GM12878 (cell line): Measurements from ENCODE around the gene FERMT3. TPM values are rescaled to one million over a fixed set of nuclear protein-coding genes. Genes with fewer than 3 reads are reported as not detected.

Source experiments
- ATAC-seq: fragments of 200-7000 bp; cut with Tn5 transposase; 3 replicates; pipeline ENCODE4 v1.9.1; 2020; ENCODE audit warnings: mild to moderate bottlenecking, moderate library complexity
- BruUV-seq: library from RNA; stranded (reverse); fragments of 400-500 nt; replicated peaks from 2 replicates; lab custom pipeline; 2021; lab: Mats Ljungman, UMichigan
- CTCF ChIA-PET: fragments of 300-600 bp; sonication (Branson Sonifier 250); formaldehyde crosslinking; extraction: SDS; loops from one replicate; lab custom pipeline; 2021; ENCODE audit warnings: inconsistent platforms; lab: Yijun Ruan, JAX
- POLR2A ChIA-PET: fragments of 350-600 bp; formaldehyde crosslinking; extraction: SDS; loops from one replicate; lab custom pipeline; 2021; ENCODE audit warnings: inconsistent platforms; lab: Charles Lee
- RAD21 ChIA-PET: fragments of 300-600 bp; sonication (Branson Sonifier 250); formaldehyde crosslinking; loops from one replicate; lab custom pipeline; 2023; ENCODE audit warnings: antibody characterized with exemption; ENCODE audit not compliant: unreplicated experiment; lab: Charles Lee
- SMC1A ChIA-PET: fragments of 300-600 bp; sonication (Branson Sonifier 250); formaldehyde crosslinking; loops from one replicate; lab custom pipeline; 2023; ENCODE audit not compliant: unreplicated experiment, uncharacterized antibody; lab: Charles Lee
- DNase-seq: peaks from one replicate; pipeline ENCODE4 v3.0.0-alpha.2; 2011; ENCODE audit warnings: low read depth, low spot score
- FAIRE-seq: peaks from 3 replicates; lab custom pipeline; 2011; peaks lifted over from hg19 to GRCh38; lab: Jason Lieb, UNC
- H2AFZ ChIP-seq: 2 replicates; pipeline ENCODE4 v1.6.0; 2011; ENCODE audit warnings: low read depth, low read length, control low read depth; ENCODE audit not compliant: control insufficient read depth
- H3K27ac ChIP-seq: 2 replicates; pipeline ENCODE4 v1.5.1; 2011; ENCODE audit warnings: control low read depth; ENCODE audit not compliant: control insufficient read depth, insufficient read depth
- H3K27me3 ChIP-seq, 2 experiments: replicated peaks in 1 of 2; 2 replicates each; pipeline versions ENCODE4 v1.6.0 to v1.6.1; 2011; ENCODE audit warnings: low read length in 1 of 2; ENCODE audit not compliant: control insufficient read depth in 2 of 2, insufficient read depth in 2 of 2
- H3K36me3 ChIP-seq, 2 experiments: 2 replicates each; pipeline ENCODE4 v1.5.1; 2011; ENCODE audit warnings: low read length in 1 of 2; ENCODE audit not compliant: control insufficient read depth in 2 of 2, insufficient read depth in 2 of 2
- H3K4me1 ChIP-seq: 2 replicates; pipeline ENCODE4 v1.6.1; 2011; ENCODE audit warnings: mild to moderate bottlenecking, low read length, moderate library complexity, mixed read lengths; ENCODE audit not compliant: control insufficient read depth, insufficient read depth
- H3K4me2 ChIP-seq: 2 replicates; pipeline ENCODE4 v1.6.0; 2011; ENCODE audit warnings: control low read depth; ENCODE audit not compliant: control insufficient read depth, insufficient read depth
- H3K4me3 ChIP-seq: fragments of 200-600 bp; sonication (generic); 2 replicates; pipeline ENCODE4 v1.5.1; 2016
- H3K79me2 ChIP-seq: 2 replicates; pipeline ENCODE4 v1.6.0; 2011; ENCODE audit warnings: low read length; ENCODE audit not compliant: control insufficient read depth, insufficient read depth
- H3K9ac ChIP-seq: 2 replicates; pipeline ENCODE4 v1.8.0; 2011; ENCODE audit warnings: low read length, control low read depth, mixed read lengths; ENCODE audit not compliant: control insufficient read depth, insufficient read depth
- H3K9me3 ChIP-seq: replicated peaks from 3 replicates; pipeline ENCODE4 v1.5.1; 2011; ENCODE audit warnings: mild to moderate bottlenecking, low read length; ENCODE audit not compliant: control insufficient read depth, insufficient read depth
- H4K20me1 ChIP-seq: 2 replicates; pipeline ENCODE4 v1.6.0; 2011; ENCODE audit not compliant: control insufficient read depth, insufficient read depth
- ASH2L ChIP-seq: fragments of 300-600, 200-600 bp; sonication (generic); IDR thresholded peaks from 2 replicates; pipeline ENCODE4 v1.6.1; 2017; ENCODE audit warnings: low read depth, mild to moderate bottlenecking, borderline replicate concordance
- BACH1 ChIP-seq: fragments of 450-650 bp; IDR thresholded peaks from 2 replicates; pipeline ENCODE4 v1.6.1; 2017; ENCODE audit warnings: mild to moderate bottlenecking, borderline replicate concordance
- BHLHE40 ChIP-seq, 2 experiments: fragments of 450-650 bp in 1 of 2; IDR thresholded peaks; 2 replicates each; pipeline ENCODE4 v1.6.1; 2011 to 2017; ENCODE audit warnings: low read depth in 2 of 2, borderline replicate concordance in 1 of 2, improper control_type of control experiment in 1 of 2, low read length in 1 of 2, mild to moderate bottlenecking in 1 of 2
- CEBPB ChIP-seq, 2 experiments: fragments of 150-350 bp in 1 of 2; IDR thresholded peaks; 2 replicates each; pipeline ENCODE4 v1.6.1; 2012 to 2014; ENCODE audit warnings: low read depth in 2 of 2, low read length in 2 of 2, borderline replicate concordance in 1 of 2, inconsistent platforms in 1 of 2
- GABPA ChIP-seq: IDR thresholded peaks from 2 replicates; pipeline ENCODE4 v1.6.1; 2014; ENCODE audit warnings: antibody characterized with exemption, low read depth, mild to moderate bottlenecking, inconsistent platforms
- HDAC2 ChIP-seq: fragments of 200-600 bp; sonication (generic); IDR thresholded peaks from 2 replicates; pipeline ENCODE4 v1.6.1; 2017
- JUND ChIP-seq: IDR thresholded peaks from 2 replicates; pipeline ENCODE4 v1.6.1; 2012; ENCODE audit warnings: low read depth, mild to moderate bottlenecking, low read length, improper control_type of control experiment, moderate library complexity
- KLF5 ChIP-seq: fragments of 450-650 bp; IDR thresholded peaks from 2 replicates; pipeline ENCODE4 v1.6.1; 2014; ENCODE audit warnings: mild to moderate bottlenecking; ENCODE audit not compliant: partially characterized antibody
- MXI1 ChIP-seq: fragments of 150-350 bp; IDR thresholded peaks from 2 replicates; pipeline ENCODE4 v1.6.1; 2011; ENCODE audit warnings: low read depth, mild to moderate bottlenecking, inconsistent platforms, low read length, improper control_type of control experiment
- NFYA ChIP-seq: IDR thresholded peaks from 2 replicates; pipeline ENCODE4 v1.6.1; 2011; ENCODE audit warnings: low read depth, mild to moderate bottlenecking, low read length, improper control_type of control experiment, borderline replicate concordance
- NFYB ChIP-seq: IDR thresholded peaks from 2 replicates; pipeline ENCODE4 v1.6.1; 2011; ENCODE audit warnings: low read depth, mild to moderate bottlenecking, low read length, improper control_type of control experiment, moderate library complexity; ENCODE audit not compliant: insufficient read depth
- NR2C1 ChIP-seq: fragments of 450-650 bp; IDR thresholded peaks from 2 replicates; pipeline ENCODE4 v1.6.1; 2017; ENCODE audit warnings: antibody characterized with exemption, mild to moderate bottlenecking, moderate library complexity
- PML ChIP-seq: IDR thresholded peaks from 2 replicates; pipeline ENCODE4 v1.6.1; 2012; ENCODE audit warnings: low read length, inconsistent platforms
- POLR2AphosphoS2 ChIP-seq: IDR thresholded peaks from 2 replicates; pipeline ENCODE4 v1.6.1; 2011; ENCODE audit warnings: low read depth, mild to moderate bottlenecking, low read length, improper control_type of control experiment, moderate library complexity
- RFX5 ChIP-seq: IDR thresholded peaks from 2 replicates; pipeline ENCODE4 v1.6.1; 2011; ENCODE audit warnings: low read depth, low read length, improper control_type of control experiment
- SMAD5 ChIP-seq: IDR thresholded peaks from 2 replicates; pipeline ENCODE4 v1.6.1; 2016; ENCODE audit warnings: antibody characterized with exemption, low read depth
- TCF3 ChIP-seq: IDR thresholded peaks from 2 replicates; pipeline ENCODE4 v1.6.1; 2012; ENCODE audit warnings: low read depth, mild to moderate bottlenecking, low read length, borderline replicate concordance; ENCODE audit not compliant: insufficient read depth
- WRNIP1 ChIP-seq: IDR thresholded peaks from 2 replicates; pipeline ENCODE4 v1.6.1; 2011; ENCODE audit warnings: low read depth, low read length, improper control_type of control experiment, borderline replicate concordance
- ZNF274 ChIP-seq: IDR thresholded peaks from one replicate; pipeline ENCODE4 v1.8.0; 2011; ENCODE audit not compliant: insufficient read length, insufficient read depth
- ZNF384 ChIP-seq: IDR thresholded peaks from 2 replicates; pipeline ENCODE4 v1.6.1; 2012; ENCODE audit warnings: low read depth, mild to moderate bottlenecking, low read length, improper control_type of control experiment, borderline replicate concordance
- ZZZ3 ChIP-seq: IDR thresholded peaks from 2 replicates; pipeline ENCODE4 v1.6.1; 2011; ENCODE audit warnings: low read depth; ENCODE audit not compliant: control insufficient read depth, insufficient read length
- WGBS: methylation state at CpG from one replicate; pipeline ENCODE4 v1.1.6; 2016; ENCODE audit warnings: low lambda C conversion rate; ENCODE audit not compliant: insufficient replicate concordance, insufficient coverage; ENCODE audit errors: missing lambda C conversion rate; 5-methylcytosine and 5-hydroxymethylcytosine counted together
- in situ Hi-C: fragments of 300-500 bp; cut with MboI; formaldehyde crosslinking; loops from 9 replicates; pipeline ENCODE4 v1.14.3; 2018; ENCODE audit warnings: mixed read lengths
- intact Hi-C: fragments of 100-400 bp; cut with micrococcal nuclease; formaldehyde crosslinking; loops from one replicate; pipeline ENCODE4 v1.14.2; 2022; ENCODE audit not compliant: unreplicated experiment
- polyA plus RNA-seq, 11 experiments: library from polyadenylated mRNA; depleted of rRNA in 4 of 11; unstranded in 6 of 11; stranded (reverse) in 5 of 11; fragments of >200 nt; fragmentation: Nextera tagmentation in 4 of 11; fragmentation: Illumina TruSeq in 1 of 11; extraction: Ambion mirVana in 4 of 11; extraction: Trizol in 1 of 11; gene quantifications; 1 replicate in 1 of 11; 2 replicates in 10 of 11; pipeline versions ENCODE4 v1.2.1 to v1.2.3, GENCODE V29; 2011 to 2016; ENCODE audit warnings: inconsistent platforms in 2 of 11, missing spikeins in 2 of 11, low read depth in 1 of 11
- total RNA-seq, 4 experiments: library from RNA; depleted of rRNA in 3 of 4; stranded (reverse); fragments of >200 nt in 3 of 4; fragmentation: Illumina TruSeq in 1 of 4; extraction: Trizol in 1 of 4; gene quantifications; 2 replicates each; pipeline versions ENCODE4 v1.2.1 to v1.2.3, GENCODE V29; 2013 to 2021
- TF ChIP-seq, protein P1 (sequence below): fragments of 450-650 bp; IDR thresholded peaks from 2 replicates; pipeline ENCODE4 v1.6.1; 2017; ENCODE audit warnings: borderline replicate concordance
- TF ChIP-seq, protein P2 (sequence below): IDR thresholded peaks from 2 replicates; pipeline ENCODE4 v1.6.1; 2012; ENCODE audit warnings: low read depth, low read length, improper control_type of control experiment

The FERMT3 gene
- total and polyA plus RNA-seq, 10 of the 15 experiments (the other 5 are each of a cell fraction or from before 2014, with no cell fraction given) = 2.0 to 211 (median 114) TPM

DNA sequence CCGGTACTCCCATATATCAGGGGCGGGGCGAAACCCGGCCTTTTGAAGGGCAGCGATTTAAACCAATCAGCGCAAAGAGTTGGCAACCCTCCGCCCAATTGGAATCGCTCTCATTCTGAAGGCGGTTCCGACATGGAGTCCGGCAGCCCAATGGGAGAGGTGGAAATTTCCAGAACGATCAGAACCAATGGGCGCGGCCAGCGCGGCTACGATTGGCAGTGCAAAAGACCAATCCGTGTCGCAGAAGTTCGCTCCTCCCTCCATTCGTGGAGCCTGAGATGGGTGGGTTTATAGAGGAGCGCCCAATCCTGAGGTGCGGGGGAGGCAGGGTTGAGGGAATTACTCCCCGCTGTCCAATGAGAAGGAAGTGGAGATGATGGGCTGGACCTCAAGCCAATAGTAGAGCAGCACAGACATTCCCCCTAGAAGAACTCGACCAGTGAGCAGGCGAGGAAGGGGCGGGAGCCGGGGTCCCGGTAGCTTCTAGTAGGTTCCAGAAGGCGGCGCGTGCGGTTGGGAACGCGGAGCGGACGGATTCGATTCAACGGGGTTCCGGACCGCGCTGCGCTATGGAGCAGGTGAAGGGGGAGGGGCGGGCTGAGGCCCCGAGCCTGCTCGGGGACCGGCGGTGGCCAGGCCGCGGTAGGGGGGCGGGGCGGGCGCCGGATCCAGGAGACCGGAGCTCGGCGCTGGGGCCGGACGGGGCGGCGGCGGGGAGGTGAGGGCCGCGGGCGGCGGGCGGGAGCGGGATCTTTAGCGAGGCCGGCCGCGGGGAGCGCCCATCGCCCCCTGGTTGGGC, 20.6 kb upstream of the FERMT3 start, which contains the start of gene STIP1:
TSS of gene STIP1 (plus strand) at position 479 of the 799 bp plus-strand sequence. CDS start at position 570, 91 bp downstream.
- Histone ChIP-seq H3K27ac (peak within 1 kb of the TSS; percentile 68), H4K20me1 (peaks cover 3% of the 10 kb centered on the region; the same call in 1 of the 2 replicates), H3K36me3 (peaks cover 0 to 3% of the 10 kb centered on the region in 2 experiments; a peak in 1 of 4 replicates), H3K4me1 (peaks cover 20% of the 10 kb centered on the region), H3K27me3 (no peaks in the 10 kb centered on the region), H2AFZ (peak within 1 kb of the TSS; percentile 53), H3K9me3 (no peaks in the 10 kb centered on the region), H3K79me2 (peaks cover 37% of the 10 kb centered on the region), H3K4me3 (peak within 1 kb of the TSS; percentile 80), H3K9ac (peak within 1 kb of the TSS; percentile 80), H3K4me2 (peak within 1 kb of the TSS; percentile 98)
- RAD21 ChIA-PET = interaction anchor here (1.0 to 2.5 kb wide), 4 partner anchors 20 to 169 kb away, joined by 3 to 32 read pairs (median 4); partner anchors contain the start of genes FERMT3, MACROD1 and TRMT112
- no TSS peak for BruUV-seq
- peak; percentile 100 for FAIRE-seq
- SMC1A ChIA-PET = interaction anchor here (1.0 to 2.3 kb wide), 2 partner anchors 10 to 20 kb away, joined by 3 to 15 read pairs; partner anchors contain the start of gene FERMT3
- peak; percentile 93 for ATAC-seq
- in situ Hi-C loops (no loop called here), intact Hi-C loops (loop anchor here (2.0 kb wide), 1 partner anchor 19 kb away; no protein-coding TSS in a partner anchor)
- DNase-seq = peak; percentile 100
- CTCF ChIA-PET = interaction anchor here (0.6 to 5.6 kb wide), 12 partner anchors 11 to 155 kb away, joined by 3 to 52 read pairs (median 5); partner anchors contain the start of genes CATSPERZ, FERMT3, PLCB3 and PRDX5
- WGBS = under 1% methylated on average over 44 of the region's 74 CpGs
- POLR2A ChIA-PET = interaction anchor here (0.6 to 6.4 kb wide), 12 partner anchors 10 to 530 kb away, joined by 3 to 68 read pairs (median 4); partner anchors contain the start of genes ESRRA, FERMT3, FKBP2 and NUDT22
- TF ChIP-seq, protein P1, sequence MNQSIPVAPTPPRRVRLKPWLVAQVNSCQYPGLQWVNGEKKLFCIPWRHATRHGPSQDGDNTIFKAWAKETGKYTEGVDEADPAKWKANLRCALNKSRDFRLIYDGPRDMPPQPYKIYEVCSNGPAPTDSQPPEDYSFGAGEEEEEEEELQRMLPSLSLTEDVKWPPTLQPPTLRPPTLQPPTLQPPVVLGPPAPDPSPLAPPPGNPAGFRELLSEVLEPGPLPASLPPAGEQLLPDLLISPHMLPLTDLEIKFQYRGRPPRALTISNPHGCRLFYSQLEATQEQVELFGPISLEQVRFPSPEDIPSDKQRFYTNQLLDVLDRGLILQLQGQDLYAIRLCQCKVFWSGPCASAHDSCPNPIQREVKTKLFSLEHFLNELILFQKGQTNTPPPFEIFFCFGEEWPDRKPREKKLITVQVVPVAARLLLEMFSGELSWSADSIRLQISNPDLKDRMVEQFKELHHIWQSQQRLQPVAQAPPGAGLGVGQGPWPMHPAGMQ = no peak
- peak; percentile 76; the same call in 1 of the 2 replicates for TF ChIP-seq GABPA
- no peak for TF ChIP-seq PML
- no peak for TF ChIP-seq ZNF274
- no peak for TF ChIP-seq ASH2L
- TF ChIP-seq ZZZ3 = no peak
- TF ChIP-seq SMAD5 = no peak
- TF ChIP-seq JUND = no peak
- peak; percentile 8; the same call in 1 of the 2 replicates for TF ChIP-seq NR2C1
- peak; percentile 100 for TF ChIP-seq NFYB
- TF ChIP-seq BACH1 = no peak
- TF ChIP-seq WRNIP1 = no peak
- no peak for TF ChIP-seq HDAC2
- no peak for TF ChIP-seq TCF3
- TF ChIP-seq, protein P2, sequence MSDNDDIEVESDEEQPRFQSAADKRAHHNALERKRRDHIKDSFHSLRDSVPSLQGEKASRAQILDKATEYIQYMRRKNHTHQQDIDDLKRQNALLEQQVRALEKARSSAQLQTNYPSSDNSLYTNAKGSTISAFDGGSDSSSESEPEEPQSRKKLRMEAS = peak; percentile 68; the same call in 1 of the 2 replicates
- no peak for TF ChIP-seq POLR2AphosphoS2
- peak; percentile 94 for TF ChIP-seq NFYA
- peak; percentile 74 for TF ChIP-seq MXI1
- no peak for TF ChIP-seq ZNF384
- TF ChIP-seq BHLHE40 (IDR thresholded peaks at IDR 0.05; ENCODE audit: borderline replicate concordance in 1 of 2, low read depth in 2 of 2, low read length in 1 of 2) = peak; percentile 71 to 86
- no peak for TF ChIP-seq CEBPB (IDR thresholded peaks at IDR 0.05; ENCODE audit: borderline replicate concordance in 1 of 2, low read depth in 2 of 2, low read length in 2 of 2)
- peak; percentile 59 for TF ChIP-seq RFX5
- peak; percentile 97 for TF ChIP-seq KLF5
